NCI-H446 (cell line): ENCODE data around the gene RAB40B.

Experiments used
- DNase-seq, 2 experiments: peaks; one replicate each; lab custom pipeline; 2025; lab: John Stamatoyannopoulos, UW

The RAB40B gene

DNA sequence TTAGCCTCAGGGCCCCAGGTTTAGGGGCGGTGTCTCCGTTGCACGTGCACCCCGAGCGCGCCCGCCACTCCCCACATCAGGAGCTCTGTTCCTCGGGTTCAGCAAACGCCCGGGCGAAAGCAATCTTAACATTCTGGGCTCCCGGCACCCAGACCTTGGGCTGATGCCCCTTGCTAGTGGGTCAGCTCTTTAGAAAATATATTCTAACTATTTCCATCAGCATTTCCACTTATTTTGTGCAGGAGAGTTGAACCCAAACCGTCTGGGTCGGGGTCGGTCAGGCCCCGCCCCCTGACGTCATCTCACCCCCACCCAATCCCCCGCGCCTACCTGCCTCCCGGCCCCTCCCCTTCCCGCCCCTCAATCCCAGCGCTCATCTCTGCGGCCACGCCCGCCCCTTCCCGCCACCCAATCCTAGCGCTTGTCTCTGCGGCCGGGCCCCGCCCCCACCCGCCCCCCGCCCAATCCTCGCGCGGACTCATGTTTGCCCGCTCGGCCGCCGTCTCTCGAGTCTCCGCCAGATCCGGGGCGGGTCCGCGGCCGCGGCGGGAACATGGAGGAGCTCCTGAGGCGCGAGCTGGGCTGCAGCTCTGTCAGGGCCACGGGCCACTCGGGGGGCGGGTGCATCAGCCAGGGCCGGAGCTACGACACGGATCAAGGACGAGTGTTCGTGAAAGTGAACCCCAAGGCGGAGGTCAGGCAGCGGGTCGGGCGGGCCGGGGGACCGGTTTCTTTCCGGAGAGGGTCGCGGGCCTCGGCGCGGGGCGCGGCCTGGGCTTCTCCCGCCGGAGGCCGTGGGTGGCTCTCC lies 17.9 kb upstream of the RAB40B start, which contains the start of gene FN3KRP:
Gene FN3KRP, plus strand, starts transcription at position 504 of the 808 bp plus-strand sequence. Its CDS starts 50 bp downstream, at position 554.
- DNase-seq, result peak; percentile 88 to 97

DNA sequence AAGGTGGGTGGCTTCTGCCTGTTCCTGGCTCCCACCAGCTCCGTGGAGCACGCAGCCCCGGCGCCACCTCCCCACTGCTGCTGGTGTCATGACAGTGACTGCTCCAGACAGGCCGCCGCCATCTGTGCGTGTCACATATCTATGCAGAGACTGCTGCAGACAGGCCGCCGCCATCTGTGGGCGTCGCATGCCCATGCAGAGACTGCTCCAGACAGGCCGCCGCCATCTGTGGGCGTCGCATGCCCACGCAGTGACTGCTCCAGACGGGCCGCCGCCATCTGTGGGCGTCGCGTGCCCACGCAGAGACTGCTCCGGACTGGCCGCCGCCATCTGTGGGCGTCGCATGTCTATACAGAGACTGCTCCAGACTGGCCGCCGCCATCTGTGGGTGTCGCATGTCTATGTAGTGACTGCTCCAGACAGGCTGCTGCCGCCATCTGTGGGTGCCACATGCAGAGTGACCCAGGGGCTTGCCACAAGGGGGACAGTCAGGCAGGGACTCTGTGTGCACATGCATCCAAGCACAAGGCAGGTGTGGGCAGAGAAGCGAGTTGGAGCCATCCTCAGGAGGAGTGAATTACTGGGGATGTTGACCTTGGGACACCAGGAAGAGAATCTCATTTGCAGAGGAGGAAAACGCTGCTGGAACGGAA lies 14.7 kb upstream of the RAB40B start:
- no peak for DNase-seq

DNA sequence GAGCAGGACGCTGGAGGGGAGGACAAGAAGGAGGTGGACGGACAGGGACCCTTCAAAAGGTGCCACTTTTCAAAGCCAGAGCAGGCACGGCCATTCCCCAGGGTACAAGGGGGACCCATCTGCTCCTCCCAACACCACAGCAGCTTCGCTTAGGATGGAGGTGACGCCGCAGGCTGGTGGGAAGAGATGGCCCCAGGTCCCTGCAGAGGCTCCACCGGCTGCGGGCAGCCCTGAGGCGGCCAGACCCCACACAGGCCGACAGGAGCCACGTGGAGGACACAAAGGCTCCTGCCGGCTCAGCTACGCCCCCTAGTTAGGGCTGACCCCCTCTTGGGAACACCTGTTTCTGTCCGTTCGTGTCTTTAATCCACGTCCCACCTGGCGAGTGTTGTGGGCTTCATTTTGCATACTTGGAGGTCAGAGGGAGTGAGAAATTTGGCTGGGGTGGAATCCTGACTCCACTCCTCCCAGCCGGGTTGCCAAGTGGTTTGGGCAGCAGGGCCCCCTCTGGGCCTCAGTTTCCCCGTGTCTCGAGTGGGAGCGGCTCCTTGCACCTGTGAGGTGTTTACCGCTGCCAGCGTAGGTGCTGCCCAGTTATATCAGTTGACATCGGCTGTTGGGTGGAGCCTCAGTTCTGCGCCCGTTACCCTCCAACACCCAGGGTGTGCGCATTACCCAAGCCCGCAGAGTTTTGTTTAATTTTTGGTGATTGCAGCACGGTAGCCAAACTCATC lies 12.2 kb upstream of the RAB40B start:
- DNase-seq, result no peak

DNA sequence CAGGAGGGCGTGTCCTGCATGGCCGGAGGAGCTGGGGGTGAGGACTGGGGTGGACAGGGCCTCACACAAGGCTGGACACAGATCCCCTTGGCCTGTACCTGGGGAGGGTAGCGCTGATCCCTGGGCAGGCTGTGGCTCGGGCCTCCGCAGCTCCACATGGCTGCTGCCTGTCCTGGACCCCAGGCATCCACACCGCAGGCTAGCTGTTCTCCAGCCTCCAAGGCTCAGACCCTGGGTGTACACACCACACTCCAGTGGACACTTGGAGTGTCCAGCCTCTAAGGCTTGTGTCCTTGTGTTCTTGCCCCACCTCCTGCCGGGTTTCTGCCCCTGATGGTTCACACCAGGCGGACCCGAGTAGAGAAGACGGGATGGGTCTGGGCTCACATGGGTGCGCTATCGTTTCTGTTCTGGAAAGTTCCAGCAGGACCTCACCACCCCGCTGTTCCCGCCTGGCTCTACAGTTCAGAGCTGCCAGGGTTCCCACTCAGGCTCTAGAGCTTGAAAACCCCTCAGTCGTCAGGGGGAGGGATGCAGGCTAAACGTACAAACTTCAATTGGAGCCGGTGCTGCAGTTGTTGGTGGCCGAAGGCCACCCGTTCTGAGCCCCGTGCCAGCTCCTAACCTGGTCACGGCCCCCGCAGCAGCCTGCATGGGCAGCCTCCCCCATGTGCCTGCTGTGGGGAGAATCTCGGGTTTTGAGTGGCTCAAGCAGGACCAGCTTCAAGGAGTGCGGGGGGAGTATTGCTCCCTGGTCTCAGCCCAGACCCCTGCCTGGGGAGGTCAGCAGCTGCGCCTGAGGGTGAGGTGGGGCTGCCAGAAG lies 11.4 kb upstream of the RAB40B start:
- no peak for DNase-seq

GRCh38 chr17:82709024-82709675 lies 10.7 kb upstream of the RAB40B start:
- no peak for DNase-seq

- no peak for DNase-seq
These were observed 7.3 kb upstream of the RAB40B start for GRCh38 chr17:82705756-82706155.

DNA sequence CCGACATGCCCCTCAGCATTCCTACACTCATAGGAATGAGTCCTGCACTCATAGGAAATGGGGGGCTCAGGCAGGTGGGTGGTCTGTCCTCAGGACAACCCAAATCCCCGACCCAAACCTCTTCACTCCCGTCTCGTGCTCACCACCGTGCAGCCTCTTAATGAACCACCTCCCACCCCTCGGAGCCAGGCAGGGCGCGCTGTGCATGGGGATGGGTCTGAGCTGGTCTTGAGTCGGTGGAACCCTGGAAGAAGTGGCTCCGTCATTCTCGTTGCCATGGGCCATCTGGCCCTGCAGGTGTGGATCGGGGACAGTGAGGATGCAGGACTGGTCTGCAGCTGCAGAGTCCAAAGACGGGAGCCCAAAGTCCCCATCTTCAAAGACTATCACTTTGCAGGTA lies 6.4 kb upstream of the RAB40B start:
- no peak for DNase-seq

GRCh38 chr17:82703935-82704865 lies 5.7 kb upstream of the RAB40B start:
- DNase-seq, result no peak

DNA sequence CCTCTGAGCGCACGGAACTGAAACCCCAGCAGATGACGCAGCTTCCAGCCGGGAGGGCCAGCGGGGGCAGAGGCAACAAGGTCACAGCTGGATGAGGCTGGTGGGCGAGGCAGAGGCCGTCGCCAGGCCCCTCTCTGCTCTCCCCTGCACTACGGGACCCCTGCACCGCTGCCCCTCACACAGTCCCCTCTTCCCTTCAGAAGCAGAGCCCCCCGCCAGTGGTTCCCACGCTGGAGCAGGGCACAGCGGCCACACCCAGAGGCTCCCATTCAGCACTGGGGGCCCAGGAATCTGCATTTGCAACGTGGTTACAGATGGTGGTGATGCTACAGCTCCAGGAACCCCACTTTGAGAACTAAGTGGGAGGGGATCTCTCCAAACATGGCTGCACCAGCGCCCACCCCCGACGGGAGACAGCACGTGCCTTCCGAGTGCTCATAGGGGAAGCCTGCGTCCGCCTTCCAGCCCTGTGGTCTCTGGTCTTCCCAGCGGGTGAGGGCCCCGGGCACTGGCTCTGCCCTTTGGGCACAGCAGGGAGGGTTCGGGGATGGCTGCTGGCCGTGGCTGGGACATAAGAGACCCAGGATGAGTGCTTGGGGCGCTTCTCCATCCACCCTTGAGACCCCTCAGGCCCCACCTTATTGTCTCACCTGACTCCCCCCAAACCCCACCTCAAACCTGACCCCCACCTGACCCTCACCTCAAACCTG lies 4.7 kb upstream of the RAB40B start:
- no peak for DNase-seq

DNA sequence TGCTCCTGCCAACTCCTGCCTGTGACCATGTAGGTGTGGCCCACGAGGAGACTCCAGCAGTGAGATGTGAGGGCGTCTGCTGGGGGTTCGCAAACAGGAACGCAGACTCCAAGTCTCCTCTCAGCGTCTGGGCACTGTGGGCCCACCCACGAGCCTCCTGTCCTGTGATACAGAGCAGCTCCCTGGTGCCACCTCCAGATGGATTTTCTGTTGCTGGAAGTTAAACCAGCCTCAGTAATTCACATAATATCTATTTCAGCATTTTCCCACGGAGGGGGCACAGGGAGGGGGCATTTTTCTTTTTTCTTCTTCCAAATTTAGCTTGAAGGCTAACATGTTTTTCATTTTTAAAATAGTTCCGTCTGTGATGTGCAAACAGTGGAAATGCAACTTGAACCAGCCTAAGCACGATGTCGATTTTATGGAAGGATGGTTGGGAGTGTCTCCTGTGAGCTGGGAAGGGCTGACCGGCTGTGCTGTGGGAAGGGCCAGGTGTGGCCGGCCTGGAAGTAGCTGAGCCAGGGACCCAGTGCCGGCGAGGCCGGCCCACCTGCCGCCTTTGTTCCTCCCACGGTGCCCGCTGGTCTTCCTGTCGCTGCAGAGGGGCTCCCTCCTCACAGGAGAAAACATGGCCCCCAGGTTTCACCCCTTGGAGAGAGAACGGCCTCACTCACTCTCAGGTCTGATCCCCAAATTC lies 3.9 kb upstream of the RAB40B start:
- DNase-seq, result no peak

DNA sequence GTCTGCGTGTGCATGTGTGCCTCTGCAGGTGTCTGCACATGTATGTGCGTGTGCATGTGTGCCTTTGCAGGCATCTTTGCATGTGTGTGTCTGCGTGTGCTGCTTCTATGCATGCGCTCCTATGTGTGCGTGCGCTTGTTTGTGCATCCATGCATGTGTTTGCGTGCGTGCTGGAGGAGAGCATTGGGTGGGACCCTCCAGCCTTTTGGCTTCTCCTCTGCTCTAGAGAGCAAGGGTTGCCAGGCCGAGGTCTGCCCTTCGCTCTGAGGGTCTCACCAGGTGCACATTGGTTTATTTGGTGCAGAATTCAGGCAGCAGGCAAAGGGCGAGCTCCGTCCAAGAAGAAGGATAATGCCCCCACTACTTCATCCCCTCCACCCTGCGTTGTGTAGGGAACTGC lies 1.1 kb upstream of the RAB40B start:
- DNase-seq, result no peak

GRCh38 chr17:82698974-82699442 lies 510 bp upstream of the RAB40B start:
- no peak for DNase-seq

GRCh38 chr17:82697808-82698064 lies 762 bp downstream of the RAB40B start:
- no peak for DNase-seq

DNA sequence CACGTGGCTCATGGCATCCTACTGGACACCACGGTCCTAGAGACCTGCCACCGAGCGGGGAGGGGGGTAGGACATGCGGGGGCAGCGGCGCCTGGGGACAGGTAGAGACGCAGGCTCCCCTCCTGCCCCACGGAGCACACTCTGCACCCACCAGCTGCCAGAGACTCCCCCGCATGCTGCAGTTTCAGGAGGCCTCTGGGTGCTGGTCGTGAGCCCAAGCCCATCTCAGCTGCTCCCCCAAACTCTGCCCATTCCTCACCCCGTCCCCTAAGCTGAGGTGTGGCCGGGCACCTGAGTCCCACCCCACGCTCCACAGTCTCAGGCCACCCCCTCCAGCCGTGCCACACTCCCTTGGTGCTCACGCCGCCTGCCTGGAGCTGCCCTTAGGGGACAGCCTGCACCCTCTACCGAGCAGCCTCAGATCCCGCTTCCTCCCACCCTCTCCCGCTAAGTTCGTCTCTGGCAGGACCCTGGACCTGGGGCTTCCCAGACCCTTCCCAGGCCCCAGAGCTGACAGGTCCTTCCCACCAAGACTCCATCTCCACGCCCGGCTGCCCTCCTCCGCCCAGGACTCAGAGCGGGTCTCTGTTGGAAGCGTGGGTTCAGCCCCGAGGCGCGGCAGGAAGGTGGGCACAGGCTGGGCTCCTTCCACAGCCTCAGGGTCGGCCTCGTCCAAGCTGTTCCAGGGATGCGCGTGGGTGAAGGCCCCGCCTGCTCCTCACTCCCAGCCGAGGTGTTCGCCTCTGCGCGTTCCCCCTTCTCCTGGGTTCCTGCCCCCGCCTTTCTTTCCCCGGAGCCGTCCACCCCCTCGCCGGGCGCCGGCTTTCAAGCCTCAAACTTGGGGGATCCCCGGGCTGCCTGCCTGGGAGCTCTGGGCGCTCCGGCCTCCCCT lies 1.3 kb downstream of the RAB40B start:
- DNase-seq, result no peak

DNA sequence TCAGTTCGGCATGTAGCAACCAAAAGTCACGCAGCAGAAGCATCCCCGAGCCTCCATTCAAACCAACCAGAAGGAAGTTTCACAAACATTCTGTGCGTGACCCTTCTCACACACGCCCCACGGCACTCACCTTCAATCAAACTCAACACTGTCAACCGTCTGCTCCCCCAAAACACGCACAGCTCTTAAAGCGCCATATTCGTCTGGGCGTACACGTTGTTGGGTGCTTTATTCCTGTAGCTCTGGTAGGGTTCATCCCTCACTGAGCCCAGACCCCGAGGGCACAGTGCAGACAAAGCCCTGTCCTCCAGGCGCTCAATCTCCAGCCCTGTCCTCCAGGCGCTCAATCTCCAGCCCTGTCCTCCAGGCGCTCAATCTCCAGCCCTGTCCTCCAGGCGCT lies 2.2 kb downstream of the RAB40B start:
- no peak for DNase-seq

- DNase-seq, result no peak
These were observed 3.9 kb downstream of the RAB40B start for GRCh38 chr17:82694647-82695046.

GRCh38 chr17:82693168-82693867 lies 5.2 kb downstream of the RAB40B start:
- no peak for DNase-seq

- no peak for DNase-seq
These were observed 6.2 kb downstream of the RAB40B start for GRCh38 chr17:82692268-82692667.
